Left renal pelvis (tissue), 4 donors: ENCODE measurements around the gene WDFY3. TPM values are rescaled to one million over a fixed set of nuclear protein-coding genes. Genes with fewer than 3 reads are reported as not detected.
A peak's percentile ranks its signal among the peaks of the same experiment; 100 is the strongest.

Experiments used
- DNase-seq, 4 donors: peaks; one replicate each; pipeline ENCODE4 v3.0.0-alpha.2; 2013; ENCODE audit warnings: low read depth in 4 of 4, low spot score in 3 of 4
- polyA plus RNA-seq, 4 donors: library from polyadenylated mRNA; unstranded; fragments of 120-200 nt; gene quantifications; one replicate each; pipeline ENCODE4 v1.2.1, GENCODE V29; 2013; ENCODE audit not compliant: insufficient read length in 4 of 4

Gene WDFY3
- polyA plus RNA-seq, 4 donors: 24.9 to 56.9 (median 49.4) TPM

DNA sequence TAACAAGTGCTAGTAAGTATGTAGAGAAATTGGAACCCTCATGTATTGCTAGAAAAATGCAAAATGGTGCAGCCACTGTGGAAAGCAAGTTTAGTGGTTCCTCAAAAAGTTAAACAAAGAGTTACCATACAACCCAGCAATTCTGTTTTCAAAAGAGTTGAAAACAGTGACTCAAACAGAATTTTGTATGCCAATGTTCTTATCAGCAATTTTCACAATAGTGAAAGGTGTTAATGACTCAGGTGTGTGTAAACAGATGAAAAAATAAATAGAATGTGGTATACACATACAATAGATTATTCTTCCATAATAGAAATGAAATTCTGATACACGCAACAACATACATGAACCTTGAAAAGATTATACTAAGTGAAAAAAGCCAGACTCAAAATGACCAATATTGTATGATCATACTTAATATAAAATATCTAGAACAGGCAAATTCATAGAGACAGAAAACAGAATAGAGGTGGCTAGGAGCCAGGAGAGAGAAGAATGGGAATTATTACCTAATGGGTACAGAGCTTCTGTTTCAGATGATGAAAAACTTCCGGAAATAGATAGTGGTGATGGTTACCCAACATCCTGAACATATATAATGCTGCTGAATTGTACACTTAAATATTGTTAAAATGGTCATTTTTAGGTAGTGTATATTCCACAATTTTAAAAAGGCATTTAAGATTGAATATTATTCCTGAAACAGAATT is 51.6 kb downstream of the WDFY3 start:
- no peak for DNase-seq

DNA sequence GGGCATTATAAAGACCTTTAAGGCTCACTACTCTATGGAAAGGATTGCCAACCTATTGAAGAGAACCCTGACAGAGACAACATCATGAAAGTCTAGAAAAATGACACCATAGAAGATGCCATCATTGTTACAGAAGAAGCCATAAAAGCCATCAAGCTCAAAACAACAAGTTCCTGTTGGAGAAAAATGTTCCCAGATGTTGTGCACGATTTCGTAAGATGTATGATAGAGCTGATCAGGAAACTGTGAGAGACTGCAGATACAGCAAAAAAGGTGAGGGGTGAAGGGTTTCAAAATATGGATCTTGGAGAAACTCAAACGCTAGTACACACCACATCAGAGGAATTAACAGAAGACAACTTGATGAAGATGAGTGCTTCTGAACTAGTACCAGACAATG is 53.3 kb downstream of the WDFY3 start:
- DNase-seq: no peak

DNA sequence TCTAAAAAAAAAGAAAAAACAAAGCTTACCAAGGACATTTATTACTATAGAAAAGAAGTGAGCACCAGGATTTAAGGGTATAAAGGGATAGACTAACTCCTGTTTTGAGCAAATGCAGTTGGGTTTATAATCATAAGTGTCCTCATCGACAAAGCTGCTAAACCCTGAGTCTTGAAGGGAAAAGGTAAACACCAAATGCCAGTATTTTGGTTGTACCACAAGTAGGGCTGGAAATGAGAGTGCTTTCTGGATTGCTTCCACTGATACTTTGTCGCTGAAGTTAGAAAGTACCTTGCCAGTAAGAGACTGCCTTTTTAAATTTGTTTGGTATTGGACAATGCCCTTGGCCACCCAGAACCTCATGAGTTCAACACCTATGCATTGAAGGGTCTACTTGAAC is 53.7 kb downstream of the WDFY3 start:
- no peak for DNase-seq

DNA sequence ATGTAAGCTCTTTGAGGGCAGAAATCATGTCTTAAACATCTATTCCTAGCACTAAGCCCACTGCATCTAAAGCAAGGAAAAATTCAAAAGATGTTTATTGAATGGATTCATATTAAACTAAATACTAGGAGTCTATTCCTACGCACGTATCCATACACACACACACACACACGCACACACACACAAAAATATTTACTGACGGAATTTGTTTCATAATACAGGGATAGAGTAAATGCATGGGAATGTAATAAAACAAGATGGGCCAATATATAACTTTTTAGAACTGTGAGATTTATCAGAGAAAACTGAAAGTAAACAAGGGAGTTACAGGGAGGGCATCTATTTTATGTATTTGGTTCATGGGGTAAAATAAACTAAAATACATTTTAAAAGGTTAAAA is 57.6 kb downstream of the WDFY3 start:
- no peak for DNase-seq

DNA sequence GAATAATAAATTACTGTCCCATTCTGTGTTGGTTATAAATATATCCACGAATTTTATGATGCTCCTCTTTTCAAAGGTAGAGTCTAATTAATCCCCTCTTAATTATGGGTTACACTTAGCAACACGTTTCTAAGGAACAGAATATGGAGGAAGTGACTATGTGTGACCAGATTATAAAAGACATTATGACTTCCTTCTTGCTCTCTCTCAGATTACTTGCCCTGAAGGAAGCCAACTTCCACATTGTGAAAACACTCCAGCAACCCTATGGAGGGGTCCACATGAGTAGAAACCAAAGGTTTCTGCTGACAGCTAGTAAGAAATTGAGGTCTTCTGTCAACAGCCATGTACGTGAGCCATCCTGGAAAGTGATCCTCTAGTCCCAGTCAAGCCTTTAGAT is 59.3 kb downstream of the WDFY3 start:
- DNase-seq: no peak

DNA sequence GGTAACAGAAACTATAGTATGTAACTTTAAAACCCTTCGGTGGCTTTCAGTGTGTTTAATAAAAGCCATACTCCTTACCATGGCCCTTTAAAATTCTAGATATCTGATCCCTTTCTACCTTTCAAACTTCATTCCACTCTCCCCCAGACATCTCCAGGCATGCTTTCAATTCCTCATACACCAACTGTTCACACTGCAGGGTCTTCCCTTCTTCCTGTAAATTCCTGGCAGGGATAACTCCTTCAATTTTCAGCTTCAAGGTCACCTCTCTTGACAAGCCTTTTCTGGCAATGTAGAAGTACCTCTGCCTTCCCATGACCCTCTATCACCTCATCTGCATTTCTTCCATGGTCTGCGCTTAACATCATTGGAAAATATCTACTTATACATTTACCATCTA is 60.8 kb downstream of the WDFY3 start:
- DNase-seq: no peak

DNA sequence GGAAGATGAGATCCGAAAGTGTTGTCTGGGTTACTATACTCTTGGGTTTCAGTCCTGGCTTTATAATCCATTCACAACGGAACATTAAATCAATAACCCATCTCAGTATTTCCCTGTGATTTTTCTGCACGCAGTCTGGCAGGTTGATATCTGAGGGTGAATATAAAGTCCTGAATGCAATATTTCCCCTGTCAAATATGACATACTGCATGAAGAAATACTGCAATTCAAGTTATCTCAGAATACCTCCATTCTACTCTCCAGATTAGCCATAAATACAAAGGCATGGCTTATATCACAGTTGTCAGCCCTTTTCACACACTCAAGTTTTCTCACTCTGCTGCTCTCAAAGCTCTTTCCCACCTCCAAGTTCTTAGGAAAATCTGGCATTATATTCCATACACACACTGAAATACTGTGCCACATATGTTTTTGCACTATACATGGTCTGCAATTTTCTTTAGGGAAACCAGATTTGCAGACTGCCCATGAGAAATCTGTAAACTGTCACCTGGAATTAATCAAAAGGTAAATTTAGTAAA is 64.7 kb downstream of the WDFY3 start:
- DNase-seq: no peak

DNA sequence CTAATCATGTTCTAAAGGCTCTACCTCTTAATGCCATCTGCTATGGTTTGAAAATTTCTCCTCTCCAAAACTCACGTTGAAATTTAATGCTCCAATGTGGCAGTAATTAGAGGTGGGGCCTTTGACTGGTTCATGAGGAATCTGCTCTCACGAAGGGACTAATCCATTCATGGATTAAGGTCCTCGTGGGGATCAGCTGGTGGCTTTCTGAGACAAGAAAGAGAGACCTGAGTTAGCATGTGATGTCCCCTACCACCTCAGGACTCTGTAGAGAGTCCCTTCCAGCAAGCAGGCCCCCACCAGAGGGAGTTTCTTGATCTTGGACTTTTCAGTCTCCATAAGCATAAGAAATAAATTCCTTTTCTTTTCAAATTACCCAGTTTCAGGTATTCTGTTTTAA is 65.3 kb downstream of the WDFY3 start:
- DNase-seq: no peak

DNA sequence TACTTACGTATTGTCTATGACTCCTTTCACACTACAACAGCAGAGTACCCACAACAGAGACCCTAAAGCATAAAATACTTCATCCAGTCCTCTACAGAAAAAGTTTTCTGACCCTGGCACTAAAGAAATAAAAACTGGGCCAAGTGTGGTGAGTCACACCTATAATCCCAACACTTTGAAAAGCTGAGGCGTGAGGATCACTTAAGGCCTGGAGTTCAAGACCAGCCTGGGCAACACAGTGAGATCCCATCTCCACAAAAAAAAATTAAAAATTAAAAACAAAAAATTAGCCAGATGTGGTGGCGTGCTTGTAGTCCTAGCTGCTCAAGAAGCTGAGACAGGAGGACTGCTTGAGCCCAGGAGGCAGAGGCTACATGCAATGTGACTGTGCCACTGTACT is 66.9 kb downstream of the WDFY3 start:
- no peak for DNase-seq

DNA sequence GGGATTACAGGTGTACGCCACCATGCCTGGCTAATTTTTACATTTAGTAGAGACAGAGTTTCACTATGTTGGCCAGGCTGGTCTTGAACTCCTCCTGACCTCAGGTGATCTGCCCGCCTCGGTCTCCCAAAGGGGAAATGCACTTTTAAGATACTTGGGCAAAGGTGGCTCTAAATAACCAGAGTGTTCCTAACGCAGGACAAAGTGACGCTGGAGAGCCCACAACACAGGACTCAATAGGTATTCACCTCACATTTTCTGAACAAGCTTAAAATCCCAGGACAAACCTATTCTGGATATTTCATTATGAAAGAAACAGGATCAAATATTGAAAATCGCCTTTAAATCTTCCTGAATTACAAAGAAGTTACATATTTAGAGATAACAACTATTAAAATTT is 69.0 kb downstream of the WDFY3 start:
- no peak for DNase-seq

DNA sequence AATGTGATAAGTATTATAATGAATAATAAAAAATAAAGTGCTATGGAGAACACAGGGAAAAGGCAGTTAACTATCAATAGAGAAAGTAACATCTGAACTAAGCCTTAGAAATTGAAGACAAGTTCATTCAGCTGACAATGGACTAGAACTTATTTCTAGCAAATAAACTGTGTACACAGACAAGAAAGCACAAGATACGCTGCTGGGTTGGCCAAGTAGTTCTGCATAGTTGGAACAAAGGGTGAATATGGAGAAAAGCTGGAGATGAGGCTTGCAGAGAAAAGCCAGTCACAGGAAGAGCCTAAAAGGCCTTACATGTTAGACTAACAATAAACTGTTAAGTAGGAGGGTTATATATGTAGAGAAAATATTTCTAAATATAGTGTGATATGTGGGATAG is 71.2 kb downstream of the WDFY3 start:
- DNase-seq: no peak

DNA sequence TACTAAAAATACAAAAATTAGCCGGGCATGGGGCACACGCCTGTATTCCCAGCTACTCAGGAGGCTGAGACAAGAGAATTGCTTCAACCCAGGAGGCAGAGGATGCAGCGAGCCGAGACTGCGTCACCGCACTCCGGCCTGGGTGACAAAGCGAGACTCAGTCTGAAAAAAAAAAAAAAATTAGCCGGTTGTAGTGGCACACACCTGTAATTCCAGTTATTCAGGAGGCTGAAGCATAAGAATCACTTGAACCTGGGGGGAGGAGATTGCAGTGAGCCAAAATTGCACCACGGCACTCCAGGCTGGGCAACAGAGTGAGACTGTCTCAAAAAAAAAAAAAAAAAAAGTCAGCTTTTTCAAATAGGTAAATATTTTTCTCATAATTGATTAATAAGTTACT is 71.9 kb downstream of the WDFY3 start:
- DNase-seq: peak in 2 of 4 donors; percentile 21 to 24

DNA sequence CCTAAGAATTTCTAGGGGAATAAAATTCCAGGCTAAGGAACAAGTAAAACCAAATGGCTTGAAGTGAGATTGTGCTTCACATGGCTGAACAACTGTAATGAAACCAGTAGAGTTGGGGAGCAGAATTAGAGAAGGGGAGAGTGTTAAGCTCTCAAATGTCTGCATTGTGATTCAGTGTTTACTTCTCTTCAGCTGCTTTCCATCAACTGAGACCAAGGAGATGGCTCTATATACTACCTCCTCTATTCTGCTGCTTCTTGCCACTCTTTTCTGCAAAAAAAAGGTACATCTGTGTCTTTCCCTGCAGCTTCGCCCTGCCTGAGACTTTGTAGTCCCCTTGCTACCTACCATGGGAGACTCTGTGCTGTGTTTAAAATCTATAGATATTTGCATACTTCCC is 73.5 kb downstream of the WDFY3 start:
- no peak for DNase-seq

DNA sequence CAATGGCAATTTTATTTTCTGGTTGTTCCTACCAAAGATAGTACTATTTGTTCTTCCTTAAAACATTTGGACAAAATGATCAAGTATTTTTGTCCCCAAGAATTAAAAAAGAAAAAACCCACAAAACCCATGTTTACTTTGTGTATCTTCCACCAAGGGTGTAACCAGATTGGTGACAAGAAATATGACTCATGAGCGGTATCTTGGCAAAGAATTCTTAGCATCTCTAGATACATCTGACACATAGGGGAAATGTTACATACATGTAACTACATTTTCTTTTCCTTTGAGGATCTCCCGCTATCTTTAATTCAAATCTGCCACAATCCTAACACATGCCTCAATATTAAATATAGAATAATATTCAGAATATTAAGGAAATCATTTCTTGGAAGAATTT is 78.7 kb downstream of the WDFY3 start:
- DNase-seq: no peak

DNA sequence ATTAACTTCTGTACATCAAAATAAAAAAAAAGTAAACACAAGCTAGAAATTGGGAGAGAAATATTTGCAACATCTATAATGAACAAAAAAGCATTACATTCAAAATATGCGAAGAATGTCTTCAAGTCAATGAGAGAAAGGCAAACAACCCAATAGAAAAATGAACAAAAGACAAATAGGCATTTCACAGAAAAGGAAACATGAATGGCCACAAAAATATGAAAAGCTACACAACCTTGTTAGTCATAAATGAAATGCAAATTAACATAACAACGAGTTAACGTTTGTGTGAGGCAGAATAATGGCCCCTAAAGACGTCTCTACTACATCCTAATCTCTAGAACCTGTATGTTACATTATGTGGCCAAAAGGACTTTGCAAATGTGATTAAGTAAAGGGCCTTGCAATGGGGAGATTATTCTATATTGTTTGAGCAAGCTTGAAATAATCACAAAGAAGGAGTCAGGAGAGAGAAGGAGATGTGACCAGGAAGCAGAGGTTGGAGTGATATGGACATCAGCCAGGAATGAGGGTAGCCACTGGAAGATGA is 86.8 kb downstream of the WDFY3 start:
- no peak for DNase-seq

DNA sequence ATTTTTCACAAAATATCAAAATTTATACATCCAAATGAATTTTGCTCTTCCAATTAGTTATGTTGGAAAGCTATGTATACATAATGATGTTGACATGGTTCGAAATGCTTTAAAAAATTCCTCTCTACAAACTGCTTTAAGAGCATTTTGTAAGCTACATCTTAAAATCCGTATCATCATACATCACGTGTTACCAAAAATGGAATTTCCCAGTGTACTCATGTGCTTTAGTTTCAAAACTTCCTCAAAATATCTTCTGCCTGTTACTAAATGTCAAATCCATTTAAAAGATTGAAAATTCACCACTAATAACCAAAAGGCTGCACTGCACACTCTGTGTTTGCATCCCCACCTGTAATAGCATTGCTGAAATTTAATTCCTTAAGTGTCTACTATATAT is 87.9 kb downstream of the WDFY3 start:
- DNase-seq: no peak

DNA sequence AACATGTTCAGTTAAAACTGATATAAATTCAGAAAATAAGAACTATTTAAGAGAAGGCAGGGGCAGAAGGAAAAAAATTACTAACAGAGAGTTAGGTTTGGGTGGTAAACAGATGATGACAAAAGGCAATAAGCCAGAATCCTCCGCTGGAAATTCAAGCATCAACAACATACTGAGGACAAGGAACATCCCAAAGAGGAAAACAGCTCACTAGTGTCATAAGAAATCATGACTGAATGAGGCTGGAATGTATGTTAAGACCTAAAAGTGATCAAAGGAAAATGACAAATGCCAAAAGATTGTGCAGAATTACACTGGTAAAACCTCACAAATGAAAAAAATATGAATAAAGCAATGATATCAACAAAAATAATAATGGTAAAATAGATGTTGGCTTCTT is 88.4 kb downstream of the WDFY3 start:
- DNase-seq: no peak

DNA sequence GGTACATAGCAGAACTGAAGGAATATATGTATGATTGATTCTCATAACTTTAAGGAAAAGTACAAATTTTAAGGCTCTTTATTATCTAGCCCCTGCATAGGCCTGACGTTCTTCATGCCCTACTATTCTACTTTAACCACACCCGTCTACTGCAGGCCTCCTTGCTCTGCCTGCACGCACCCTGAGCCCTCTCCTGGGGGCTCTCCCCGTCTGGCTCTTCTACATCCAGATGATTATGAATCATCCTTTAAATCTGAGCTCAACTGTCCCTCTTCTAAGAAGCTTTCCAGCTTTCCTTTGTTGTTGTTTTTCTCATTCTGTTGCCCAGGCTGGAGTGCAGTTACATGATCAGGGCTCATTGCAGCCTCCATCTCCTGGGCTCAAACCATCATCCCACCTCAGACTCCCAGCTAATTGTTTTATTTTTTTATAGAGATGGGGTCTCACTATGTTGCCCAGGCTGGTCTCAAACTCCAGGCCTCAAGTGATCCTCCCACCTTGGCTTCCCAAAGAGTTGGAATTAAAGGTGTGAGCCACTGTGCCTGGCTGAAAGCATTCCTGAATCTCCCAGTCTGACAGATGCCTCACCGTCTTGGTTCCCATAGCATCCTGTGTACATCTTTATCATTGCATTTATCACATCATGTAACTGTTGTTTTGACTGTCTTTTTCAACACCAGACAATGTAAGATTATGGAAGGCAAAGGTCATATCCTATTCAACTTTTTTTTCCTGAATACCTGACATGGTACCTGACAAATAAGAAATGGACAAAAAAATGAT is 89.2 kb downstream of the WDFY3 start:
- no peak for DNase-seq

DNA sequence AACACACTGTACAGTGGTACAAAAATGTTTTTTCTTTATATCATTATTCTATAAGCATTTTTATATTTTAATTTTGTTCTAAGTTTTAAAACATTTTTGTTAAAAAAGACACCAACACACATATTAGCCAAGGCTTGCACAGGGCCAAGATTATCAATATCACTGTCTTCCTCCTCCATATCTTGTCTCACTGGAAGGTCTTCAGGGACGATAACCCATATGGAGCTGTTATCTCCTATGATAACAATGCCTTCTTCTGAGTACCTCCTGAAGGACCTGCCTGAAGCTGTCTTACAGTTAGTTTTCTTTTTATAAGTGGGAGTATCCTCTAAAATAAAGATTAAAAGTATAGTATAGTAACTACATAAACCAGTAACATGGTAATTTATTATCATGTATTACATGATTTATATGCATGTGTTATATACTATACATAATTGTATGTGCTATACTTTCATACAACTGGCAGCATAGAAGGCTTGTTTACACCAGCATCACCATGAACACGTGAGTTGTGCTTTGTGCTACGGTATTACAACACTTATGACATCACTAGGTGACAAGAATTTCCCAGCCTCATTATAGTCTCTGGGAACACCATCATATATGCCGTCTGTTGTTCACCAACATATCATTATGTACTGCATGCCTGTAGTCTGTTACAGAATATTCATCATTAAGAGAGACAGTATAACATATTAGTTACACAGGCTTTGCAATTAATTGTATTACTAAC is 90.7 kb downstream of the WDFY3 start:
- no peak for DNase-seq

DNA sequence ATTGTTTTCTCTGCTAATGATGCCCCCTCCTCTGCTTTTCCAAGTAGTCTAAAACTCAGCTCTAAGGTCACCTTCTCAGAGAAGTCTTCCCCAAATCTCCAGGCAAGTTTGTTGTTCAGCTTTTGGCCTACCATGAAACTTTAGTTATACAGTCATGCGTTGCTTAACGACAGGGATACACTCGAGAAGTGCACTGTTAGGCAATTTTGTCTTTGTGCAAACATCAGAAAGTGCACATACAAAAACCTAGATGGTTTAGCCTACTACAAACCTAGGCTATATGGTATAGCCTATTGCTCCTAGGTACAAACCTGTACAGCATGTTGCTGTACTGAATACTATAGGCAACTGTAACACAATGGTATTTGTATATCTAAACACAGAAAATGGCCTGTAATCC is 91.9 kb downstream of the WDFY3 start:
- no peak for DNase-seq
